HG02798 (cell line): ENCODE results near the gene EXOC7.

Experiments used
- ATAC-seq: cut with Tn5 transposase; IDR thresholded peaks from one replicate; pipeline ENCODE4 v1.9.1; 2021; ENCODE audit warnings: mild to moderate bottlenecking; ENCODE audit not compliant: unreplicated experiment, poor library complexity

EXOC7 gene

DNA sequence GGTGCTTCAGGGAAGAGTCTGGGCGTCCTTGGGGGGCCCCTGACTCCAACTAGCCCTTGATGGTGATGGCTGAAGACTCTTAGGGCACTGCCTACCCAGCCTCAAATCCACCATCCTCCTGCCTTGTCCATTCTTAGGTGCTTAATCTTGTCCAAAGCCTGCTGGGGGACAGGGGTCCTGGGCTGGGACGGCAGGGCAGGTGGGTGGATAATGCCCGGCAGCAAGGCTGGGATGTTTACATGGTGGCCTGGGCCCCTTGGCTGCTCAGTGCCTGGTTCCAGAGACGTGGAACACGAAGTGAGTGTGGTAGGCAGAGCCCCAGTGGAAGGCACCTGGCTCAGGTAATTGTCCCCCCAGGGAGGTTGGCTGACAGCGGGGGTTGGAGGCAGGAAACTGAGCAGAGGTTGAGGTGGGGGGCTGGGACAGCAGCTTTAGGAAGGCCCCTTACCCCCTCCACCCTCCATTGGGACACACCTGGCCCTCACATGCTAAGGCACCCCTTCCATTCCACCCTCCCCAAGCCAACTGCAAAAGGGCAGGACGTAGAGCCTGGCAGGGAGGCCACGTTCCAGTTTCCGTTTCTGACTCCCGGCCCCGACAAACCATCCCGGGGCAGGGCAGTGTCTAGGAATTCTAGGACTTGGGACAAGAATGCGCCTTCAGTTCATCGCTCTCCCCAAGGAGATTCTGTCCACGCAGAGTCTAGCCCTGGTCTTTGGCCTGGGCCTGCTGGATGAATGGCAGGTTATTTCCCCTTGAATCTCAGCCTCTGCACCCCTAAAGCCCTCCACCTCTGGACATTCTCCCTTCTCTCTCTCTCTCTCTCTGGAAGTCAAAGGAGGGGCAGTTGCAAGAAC, 35.5 kb upstream of the EXOC7 start:
- no peak for ATAC-seq

DNA sequence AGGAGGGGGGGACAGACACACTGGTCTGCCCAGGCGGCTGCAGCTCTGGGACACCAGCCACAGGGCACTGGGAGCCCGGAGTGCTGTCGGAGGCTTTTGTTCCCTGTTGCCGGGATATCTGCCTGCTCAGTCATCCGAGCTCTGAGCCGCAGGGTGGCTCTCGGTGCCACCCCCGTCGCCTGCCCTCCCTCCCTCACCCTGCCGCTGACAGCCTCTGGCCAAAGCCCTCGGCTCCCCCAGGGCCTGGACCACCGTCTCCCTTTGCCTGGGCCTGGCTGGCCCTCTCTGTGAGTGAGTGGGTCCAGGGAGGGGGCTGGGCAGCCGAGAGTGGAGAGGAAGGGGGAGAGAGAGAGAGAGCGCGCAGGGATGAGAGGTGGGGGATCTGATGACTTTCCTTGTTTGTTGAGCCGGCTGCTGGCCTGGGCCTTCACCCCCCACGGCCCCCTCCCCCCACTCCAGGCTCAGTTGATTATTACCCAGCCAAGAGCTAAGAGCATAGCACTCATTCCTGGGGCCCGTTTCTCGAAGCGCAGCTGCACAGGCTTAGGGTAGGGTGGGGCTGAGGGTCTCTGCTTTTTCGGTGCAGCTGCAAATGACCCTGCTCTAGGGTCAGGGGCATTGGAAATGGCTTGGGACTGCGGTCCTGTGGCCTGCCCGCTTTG, 34.8 kb upstream of the EXOC7 start:
- no peak for ATAC-seq

DNA sequence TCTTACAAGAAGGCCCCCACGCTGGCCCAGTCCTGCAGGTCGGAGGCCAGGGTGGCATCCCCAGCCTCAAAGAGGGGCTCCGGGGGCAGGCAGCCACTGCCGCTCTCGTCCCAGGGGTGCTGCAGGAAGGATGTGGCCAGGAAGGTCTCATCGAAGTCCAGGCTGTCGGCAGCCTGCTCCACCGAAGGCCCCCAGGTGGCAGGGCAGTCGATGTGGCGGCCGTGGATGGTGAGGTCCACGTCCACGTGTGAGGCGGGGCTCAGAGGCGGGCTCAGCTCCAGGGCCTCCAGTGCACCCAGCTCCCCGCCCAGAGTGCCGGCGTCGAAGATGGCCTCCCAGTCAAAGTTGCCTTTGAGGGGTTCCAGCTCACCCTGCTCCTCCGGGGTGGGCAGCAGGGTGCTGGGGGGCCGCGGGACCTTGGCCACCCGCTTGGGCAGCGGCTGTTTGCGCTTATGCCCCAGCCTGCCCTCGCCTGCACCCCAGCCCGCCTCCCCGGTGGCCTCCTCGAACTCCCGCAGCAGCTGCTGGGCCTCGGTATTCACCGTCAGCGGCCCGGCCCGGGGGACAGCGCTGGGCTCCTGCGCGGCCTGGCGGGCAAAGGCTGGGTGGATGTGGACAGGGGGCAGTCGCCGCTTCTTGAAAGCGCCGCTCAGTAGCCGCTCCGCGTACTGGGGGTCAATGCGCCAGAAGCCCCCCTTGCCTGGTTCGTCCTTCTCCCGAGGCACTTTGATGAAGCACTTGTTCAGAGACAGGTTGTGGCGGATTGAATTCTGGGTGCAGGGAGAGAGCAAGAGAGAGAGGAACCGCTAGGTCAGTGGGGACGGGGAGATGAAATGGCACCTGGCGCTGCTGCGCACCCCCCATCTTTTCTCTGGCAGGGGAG, 34.0 kb upstream of the EXOC7 start:
- ATAC-seq = no peak

- ATAC-seq = no peak
Observed at GRCh38 chr17:76137001-76137350, 33.4 kb upstream of the EXOC7 start.

GRCh38 chr17:76136276-76137000, 32.9 kb upstream of the EXOC7 start:
- no peak for ATAC-seq

- ATAC-seq = no peak
Observed at GRCh38 chr17:76135810-76136188, 32.2 kb upstream of the EXOC7 start.

GRCh38 chr17:76134911-76135809, 31.6 kb upstream of the EXOC7 start:
- ATAC-seq = no peak

- no peak for ATAC-seq
Observed at GRCh38 chr17:76132574-76133338, 29.2 kb upstream of the EXOC7 start.

- no peak for ATAC-seq
Observed at GRCh38 chr17:76131692-76132573, 28.3 kb upstream of the EXOC7 start.

DNA sequence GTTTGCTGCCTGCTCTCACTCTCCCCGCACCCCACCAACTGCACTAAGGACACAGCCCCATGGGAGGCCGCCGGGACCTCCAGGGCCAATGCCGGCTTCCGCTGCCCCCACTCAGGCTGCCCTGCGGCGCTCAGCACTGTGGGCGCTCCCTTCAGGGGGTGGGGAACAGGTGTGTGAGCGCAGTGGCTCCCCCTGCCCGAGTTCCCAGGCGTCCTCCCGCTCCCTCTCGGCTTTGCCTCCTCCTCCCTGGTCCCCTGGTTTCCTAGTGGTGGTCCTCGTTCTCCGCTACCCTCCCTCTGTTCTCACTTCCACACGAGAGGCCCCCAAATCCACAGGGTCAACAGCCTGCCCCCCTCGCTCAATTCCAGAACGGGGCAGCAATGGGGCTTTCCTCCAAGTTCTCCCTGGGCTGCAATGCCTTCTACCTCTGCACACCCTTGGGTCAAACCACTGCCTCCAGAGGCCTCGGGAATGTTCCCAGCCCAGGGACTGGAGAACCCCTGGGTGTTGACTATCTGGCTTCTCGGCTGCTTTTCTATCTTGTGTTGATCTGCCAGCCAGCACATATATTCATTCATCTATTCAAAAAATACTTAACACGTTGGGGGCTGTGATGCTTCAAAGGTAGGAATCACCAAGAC, 27.6 kb upstream of the EXOC7 start:
- ATAC-seq = no peak

- ATAC-seq = no peak
Observed at GRCh38 chr17:76130473-76130872, 26.9 kb upstream of the EXOC7 start.

- no peak for ATAC-seq
Observed at GRCh38 chr17:76125922-76126321, 22.3 kb upstream of the EXOC7 start.

- no peak for ATAC-seq
Observed at GRCh38 chr17:76125391-76125675, 21.7 kb upstream of the EXOC7 start.

GRCh38 chr17:76124582-76125390, 21.2 kb upstream of the EXOC7 start:
- no peak for ATAC-seq

GRCh38 chr17:76123749-76124581, 20.4 kb upstream of the EXOC7 start:
- ATAC-seq = no peak

GRCh38 chr17:76123191-76123499, 19.6 kb upstream of the EXOC7 start:
- ATAC-seq = no peak
